ENCODE data around the gene KLF9. TPM values are rescaled to one million over a fixed set of nuclear protein-coding genes. Genes with fewer than 3 reads are reported as not detected.

KLF9 gene
- total RNA-seq, 1 experiment from 2014 or later: 0.44 TPM

DNA sequence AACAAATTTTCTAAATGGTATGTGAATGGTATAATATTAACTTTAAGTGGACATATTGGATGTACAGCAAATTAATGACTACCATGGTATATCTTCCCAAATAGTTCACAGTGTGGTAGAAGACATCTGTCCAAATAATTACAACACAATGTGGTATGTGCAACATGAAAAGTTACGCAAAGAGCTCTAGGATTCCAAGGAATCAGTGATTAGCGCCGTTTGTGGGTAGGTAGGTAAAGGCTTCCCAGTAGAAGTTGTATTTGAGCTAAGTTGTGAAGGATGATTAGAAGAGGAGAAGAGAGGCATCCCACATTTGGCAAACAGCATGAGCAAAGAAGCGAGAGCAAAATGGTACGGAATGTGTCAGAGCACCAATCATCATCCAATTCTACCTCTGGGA is 14.3 kb upstream of the KLF9 start:
- H3K9me2 ChIP-seq (replicated peaks; ENCODE audit: low read length): no peaks in the 10 kb centered on the region
- H3K4me2 ChIP-seq (ENCODE audit: low read length): no peak overlapping the region
- no peaks in the 10 kb centered on the region for H3K4me1 ChIP-seq (ENCODE audit: insufficient read depth, low read length)
- no peaks in the 10 kb centered on the region for H3F3A ChIP-seq (ENCODE audit: low read length, unreplicated experiment)
- H3K4me3 ChIP-seq (ENCODE audit: low read length): no peak overlapping the region
- no peaks in the 10 kb centered on the region for H3K36me3 ChIP-seq (ENCODE audit: low read depth, low read length)
- TF ChIP-seq, protein P1, sequence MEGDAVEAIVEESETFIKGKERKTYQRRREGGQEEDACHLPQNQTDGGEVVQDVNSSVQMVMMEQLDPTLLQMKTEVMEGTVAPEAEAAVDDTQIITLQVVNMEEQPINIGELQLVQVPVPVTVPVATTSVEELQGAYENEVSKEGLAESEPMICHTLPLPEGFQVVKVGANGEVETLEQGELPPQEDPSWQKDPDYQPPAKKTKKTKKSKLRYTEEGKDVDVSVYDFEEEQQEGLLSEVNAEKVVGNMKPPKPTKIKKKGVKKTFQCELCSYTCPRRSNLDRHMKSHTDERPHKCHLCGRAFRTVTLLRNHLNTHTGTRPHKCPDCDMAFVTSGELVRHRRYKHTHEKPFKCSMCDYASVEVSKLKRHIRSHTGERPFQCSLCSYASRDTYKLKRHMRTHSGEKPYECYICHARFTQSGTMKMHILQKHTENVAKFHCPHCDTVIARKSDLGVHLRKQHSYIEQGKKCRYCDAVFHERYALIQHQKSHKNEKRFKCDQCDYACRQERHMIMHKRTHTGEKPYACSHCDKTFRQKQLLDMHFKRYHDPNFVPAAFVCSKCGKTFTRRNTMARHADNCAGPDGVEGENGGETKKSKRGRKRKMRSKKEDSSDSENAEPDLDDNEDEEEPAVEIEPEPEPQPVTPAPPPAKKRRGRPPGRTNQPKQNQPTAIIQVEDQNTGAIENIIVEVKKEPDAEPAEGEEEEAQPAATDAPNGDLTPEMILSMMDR (conservative IDR thresholded peaks at IDR 0.05; ENCODE audit: low read depth, low read length): no peak
- TF ChIP-seq EZH2phosphoT487 (IDR thresholded peaks at IDR 0.05; ENCODE audit: borderline replicate concordance, low read length) (no peak), EZH2 (IDR thresholded peaks at IDR 0.05; ENCODE audit: low read length, unreplicated experiment) (no peak)
- no peak overlapping the region for H3K27ac ChIP-seq (ENCODE audit: low read length)
- H3K9me3 ChIP-seq (ENCODE audit: low read length): no peaks in the 10 kb centered on the region
- intact Hi-C loops (cut with micrococcal nuclease): loop anchor here (10.0 kb wide), 1 partner anchor 176 kb away; no protein-coding TSS in a partner anchor
- no peak overlapping the region for H3K9ac ChIP-seq (ENCODE audit: low read length)
- POLR2A ChIA-PET (ENCODE audit: unreplicated experiment): no interaction called here
- DNase-seq (no peak), ATAC-seq (no peak)
- H3K79me2 ChIP-seq (ENCODE audit: low read length): no peaks in the 10 kb centered on the region
- CTCF ChIA-PET: no interaction called here
- BruUV-seq (replicated peaks): no TSS peak
- H4K20me1 ChIP-seq (ENCODE audit: low read length): no peaks in the 10 kb centered on the region
- H2AFZ ChIP-seq (ENCODE audit: low read length): no peak overlapping the region
- H3K27me3 ChIP-seq (ENCODE audit: low read length): peaks cover 3% of the 10 kb centered on the region; the same call in 1 of the 2 replicates

DNA sequence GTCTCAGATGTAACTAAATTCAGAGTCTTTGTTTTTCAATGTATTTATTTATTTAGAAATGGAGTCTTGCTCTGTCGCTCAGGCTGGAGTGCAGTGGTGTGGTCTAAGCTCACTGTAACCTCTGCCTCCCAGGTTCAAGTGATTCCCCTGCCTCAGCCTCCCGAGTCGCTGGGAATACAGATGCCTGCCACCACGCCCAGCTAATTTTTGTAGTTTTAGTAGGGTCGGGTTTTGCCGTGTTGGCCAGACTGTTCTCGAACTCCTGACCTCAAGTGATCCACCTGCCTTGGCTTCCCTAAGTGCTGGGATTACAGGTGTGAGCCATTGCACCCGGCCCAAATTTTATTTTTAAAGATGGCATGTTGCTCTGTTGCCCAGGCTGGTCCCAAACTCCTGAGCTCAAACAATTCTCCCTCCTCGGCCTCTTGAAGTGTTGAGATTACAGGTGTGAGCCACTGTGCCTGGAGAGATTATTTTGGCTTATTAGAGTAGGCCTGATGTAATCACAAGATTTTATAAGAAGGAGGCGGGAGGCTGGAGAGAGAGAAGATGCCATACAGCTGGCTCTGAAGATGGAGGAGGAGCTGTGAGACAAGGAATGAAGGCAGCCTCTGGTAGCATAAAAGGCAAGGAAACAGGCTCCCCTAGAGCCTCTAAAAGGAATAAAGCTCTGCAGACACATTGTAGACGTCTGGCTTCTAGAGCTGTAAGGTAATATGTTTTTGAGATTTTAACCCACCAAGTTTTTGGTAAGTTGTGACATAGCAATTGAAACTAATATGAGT is 12.9 kb upstream of the KLF9 start:
- POLR2A ChIA-PET (ENCODE audit: unreplicated experiment): no interaction called here
- H2AFZ ChIP-seq (ENCODE audit: low read length): no peak overlapping the region

More for the DNA sequence above, 12.9 kb upstream of the KLF9 start:
- TF ChIP-seq, protein P1 (conservative IDR thresholded peaks at IDR 0.05; ENCODE audit: low read depth, low read length): no peak
- TF ChIP-seq EZH2 (IDR thresholded peaks at IDR 0.05; ENCODE audit: low read length, unreplicated experiment) (no peak), EZH2phosphoT487 (IDR thresholded peaks at IDR 0.05; ENCODE audit: borderline replicate concordance, low read length) (no peak)
- Histone ChIP-seq H3K27ac (ENCODE audit: low read length) (no peak overlapping the region), H4K20me1 (ENCODE audit: low read length) (no peaks in the 10 kb centered on the region), H3F3A (ENCODE audit: low read length, unreplicated experiment) (no peaks in the 10 kb centered on the region), H3K4me2 (ENCODE audit: low read length) (no peak overlapping the region), H3K79me2 (ENCODE audit: low read length) (no peaks in the 10 kb centered on the region), H3K9me3 (ENCODE audit: low read length) (no peaks in the 10 kb centered on the region), H3K9ac (ENCODE audit: low read length) (no peak overlapping the region), H3K4me1 (ENCODE audit: insufficient read depth, low read length) (no peaks in the 10 kb centered on the region), H3K4me3 (ENCODE audit: low read length) (no peak overlapping the region), H3K36me3 (ENCODE audit: low read depth, low read length) (no peaks in the 10 kb centered on the region), H3K9me2 (replicated peaks; ENCODE audit: low read length) (no peaks in the 10 kb centered on the region), H3K27me3 (ENCODE audit: low read length) (peaks cover 3% of the 10 kb centered on the region; the same call in 1 of the 2 replicates)
- no peak for DNase-seq
- BruUV-seq (replicated peaks): no TSS peak
- CTCF ChIA-PET: no interaction called here
- ATAC-seq: no peak
- intact Hi-C loops (cut with micrococcal nuclease): loop anchor here (10.0 kb wide), 1 partner anchor 177 kb away; no protein-coding TSS in a partner anchor
